GM20000 (cell line): ENCODE measurements around the gene NME7.

Source experiments
- DNase-seq: peaks from one replicate; pipeline ENCODE4 v3.0.0; 2012; ENCODE audit warnings: low spot score
- TF ChIP-seq, protein P1 (sequence below): IDR thresholded peaks from 2 replicates; pipeline ENCODE4 v1.5.1; 2012; ENCODE audit warnings: mild to moderate bottlenecking, control low read depth; ENCODE audit errors: extremely low read depth, missing control alignments

The NME7 gene

GRCh38 chr1:169201084-169201619 is 166.4 kb downstream of the NME7 start:
- TF ChIP-seq, protein P1, sequence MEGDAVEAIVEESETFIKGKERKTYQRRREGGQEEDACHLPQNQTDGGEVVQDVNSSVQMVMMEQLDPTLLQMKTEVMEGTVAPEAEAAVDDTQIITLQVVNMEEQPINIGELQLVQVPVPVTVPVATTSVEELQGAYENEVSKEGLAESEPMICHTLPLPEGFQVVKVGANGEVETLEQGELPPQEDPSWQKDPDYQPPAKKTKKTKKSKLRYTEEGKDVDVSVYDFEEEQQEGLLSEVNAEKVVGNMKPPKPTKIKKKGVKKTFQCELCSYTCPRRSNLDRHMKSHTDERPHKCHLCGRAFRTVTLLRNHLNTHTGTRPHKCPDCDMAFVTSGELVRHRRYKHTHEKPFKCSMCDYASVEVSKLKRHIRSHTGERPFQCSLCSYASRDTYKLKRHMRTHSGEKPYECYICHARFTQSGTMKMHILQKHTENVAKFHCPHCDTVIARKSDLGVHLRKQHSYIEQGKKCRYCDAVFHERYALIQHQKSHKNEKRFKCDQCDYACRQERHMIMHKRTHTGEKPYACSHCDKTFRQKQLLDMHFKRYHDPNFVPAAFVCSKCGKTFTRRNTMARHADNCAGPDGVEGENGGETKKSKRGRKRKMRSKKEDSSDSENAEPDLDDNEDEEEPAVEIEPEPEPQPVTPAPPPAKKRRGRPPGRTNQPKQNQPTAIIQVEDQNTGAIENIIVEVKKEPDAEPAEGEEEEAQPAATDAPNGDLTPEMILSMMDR = no peak
- DNase-seq = no peak

DNA sequence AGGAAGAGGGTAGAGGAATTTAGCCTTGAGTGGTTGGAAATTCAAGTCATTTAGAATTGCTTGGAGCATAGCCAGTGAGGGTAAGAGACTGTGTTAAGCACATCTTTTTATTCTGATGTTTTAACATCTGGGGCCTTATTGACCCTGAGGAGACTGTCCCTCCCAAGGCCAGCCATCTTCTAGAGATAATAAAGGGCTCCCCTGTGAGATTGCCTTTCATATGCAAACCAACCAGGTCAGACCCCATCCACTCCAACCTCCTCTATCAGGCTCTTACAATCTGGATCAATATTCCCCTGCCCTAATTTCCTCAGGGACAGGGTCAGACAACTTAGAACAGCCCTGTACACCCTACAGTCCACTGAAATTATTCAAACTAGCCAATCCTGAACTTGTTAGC is 167.3 kb downstream of the NME7 start:
- DNase-seq = no peak

DNA sequence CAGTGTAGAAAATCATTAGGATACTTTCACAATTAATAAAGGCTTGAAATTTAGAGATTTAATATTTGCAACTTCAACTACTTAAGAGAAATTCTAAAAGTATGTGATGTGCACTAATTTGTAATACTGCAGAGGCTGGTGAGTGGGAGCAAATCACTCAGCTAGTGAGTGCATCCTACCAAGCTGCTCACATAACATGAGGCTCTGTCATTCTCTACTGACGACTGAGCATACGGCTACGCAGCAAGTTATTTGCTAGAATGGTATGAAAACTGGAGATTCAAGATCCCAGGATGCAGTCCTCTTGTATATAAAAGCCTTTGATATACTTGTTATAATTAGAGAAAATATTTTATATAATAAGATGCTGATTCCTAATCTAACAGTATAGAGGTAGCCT is 171.0 kb downstream of the NME7 start:
- TF ChIP-seq, protein P1 = no peak
- DNase-seq = no peak

More for the DNA sequence above, 167.3 kb downstream of the NME7 start:
- TF ChIP-seq, protein P1 = no peak

GRCh38 chr1:169196161-169196560 is 171.4 kb downstream of the NME7 start:
- TF ChIP-seq, protein P1 = no peak
- no peak for DNase-seq

GRCh38 chr1:169193191-169193850 is 174.3 kb downstream of the NME7 start:
- no peak for DNase-seq
- TF ChIP-seq, protein P1 = no peak

GRCh38 chr1:169186106-169186505 is 181.5 kb downstream of the NME7 start:
- TF ChIP-seq, protein P1 = no peak
- DNase-seq = no peak

GRCh38 chr1:169184812-169185211 is 182.8 kb downstream of the NME7 start:
- DNase-seq = no peak
- TF ChIP-seq, protein P1 = no peak
